ENCODE measurements around the gene TM4SF1. TPM values are rescaled to one million over a fixed set of nuclear protein-coding genes. Genes with fewer than 3 reads are reported as not detected.

The TM4SF1 gene
- total RNA-seq, 1 donor from 2014 or later: 43.0 TPM

GRCh38 chr3:149400645-149401044, 23.2 kb upstream of the TM4SF1 start:
- no peak for DNase-seq (ENCODE audit: low read depth)
- Histone ChIP-seq H3K36me3 (ENCODE audit: control insufficient read depth, insufficient read depth, low read length) (no peaks in the 10 kb centered on the region), H3K4me3 (ENCODE audit: low read depth, low read length) (no peak overlapping the region), H3K27me3 (ENCODE audit: control insufficient read depth, insufficient read depth, low read length) (no peaks in the 10 kb centered on the region)
- TF ChIP-seq CTCF (IDR thresholded peaks at IDR 0.05; ENCODE audit: insufficient read depth, low read length, poor library complexity, severe bottlenecking): no peak

GRCh38 chr3:149398296-149398695, 20.8 kb upstream of the TM4SF1 start:
- DNase-seq (ENCODE audit: low read depth): no peak
- no peak overlapping the region for H3K4me3 ChIP-seq (ENCODE audit: low read depth, low read length)
- no peak for TF ChIP-seq CTCF (IDR thresholded peaks at IDR 0.05; ENCODE audit: insufficient read depth, low read length, poor library complexity, severe bottlenecking)
- H3K36me3 ChIP-seq (ENCODE audit: control insufficient read depth, insufficient read depth, low read length): no peaks in the 10 kb centered on the region
- H3K27me3 ChIP-seq (ENCODE audit: control insufficient read depth, insufficient read depth, low read length): no peaks in the 10 kb centered on the region

- no peaks in the 10 kb centered on the region for H3K27me3 ChIP-seq (ENCODE audit: control insufficient read depth, insufficient read depth, low read length)
- no peak overlapping the region for H3K4me3 ChIP-seq (ENCODE audit: low read depth, low read length)
- no peak for TF ChIP-seq CTCF (IDR thresholded peaks at IDR 0.05; ENCODE audit: insufficient read depth, low read length, poor library complexity, severe bottlenecking)
- H3K36me3 ChIP-seq (ENCODE audit: control insufficient read depth, insufficient read depth, low read length): no peaks in the 10 kb centered on the region
- DNase-seq (ENCODE audit: low read depth): no peak
Measured at GRCh38 chr3:149397528-149397927, 20.1 kb upstream of the TM4SF1 start.

- no peak for DNase-seq (ENCODE audit: low read depth)
- Histone ChIP-seq H3K36me3 (ENCODE audit: control insufficient read depth, insufficient read depth, low read length) (no peaks in the 10 kb centered on the region), H3K27me3 (ENCODE audit: control insufficient read depth, insufficient read depth, low read length) (no peaks in the 10 kb centered on the region), H3K4me3 (ENCODE audit: low read depth, low read length) (no peak overlapping the region)
- no peak for TF ChIP-seq CTCF (IDR thresholded peaks at IDR 0.05; ENCODE audit: insufficient read depth, low read length, poor library complexity, severe bottlenecking)
Measured at GRCh38 chr3:149396476-149396875, 19.0 kb upstream of the TM4SF1 start.

GRCh38 chr3:149395107-149396089, 17.9 kb upstream of the TM4SF1 start:
- no peaks in the 10 kb centered on the region for H3K27me3 ChIP-seq (ENCODE audit: control insufficient read depth, insufficient read depth, low read length)
- H3K4me3 ChIP-seq (ENCODE audit: low read depth, low read length): no peak overlapping the region
- no peaks in the 10 kb centered on the region for H3K36me3 ChIP-seq (ENCODE audit: control insufficient read depth, insufficient read depth, low read length)
- no peak for DNase-seq (ENCODE audit: low read depth)
- TF ChIP-seq CTCF (IDR thresholded peaks at IDR 0.05; ENCODE audit: insufficient read depth, low read length, poor library complexity, severe bottlenecking): no peak

All from kidney epithelial cell (primary cell).